Caco-2 (cell line): ENCODE measurements around the gene MTAP. TPM values are rescaled to one million over a fixed set of nuclear protein-coding genes. Genes with fewer than 3 reads are reported as not detected.
A peak's percentile ranks its signal among the peaks of the same experiment; 100 is the strongest.

ENCODE experiments used
- BruUV-seq: library from RNA; stranded (reverse); fragments of 400-500 nt; replicated peaks from 2 replicates; lab custom pipeline; 2021; lab: Mats Ljungman, UMichigan
- CTCF ChIA-PET: fragments of 300-600 bp; sonication (Branson Sonifier 250); formaldehyde crosslinking; loops from one replicate; lab custom pipeline; 2022; ENCODE audit warnings: antibody characterized with exemption; lab: Charles Lee
- POLR2A ChIA-PET: fragments of 300-600 bp; sonication (Branson Sonifier 250); formaldehyde crosslinking; loops from one replicate; lab custom pipeline; 2022; ENCODE audit warnings: antibody characterized with exemption; lab: Charles Lee
- DNase-seq, 2 experiments: peaks; one replicate each; pipeline versions ENCODE4 v3.0.0 to v3.0.0-alpha.2; 2020 to 2022
- H3K27me3 ChIP-seq: replicated peaks from 2 replicates; pipeline ENCODE4 v1.6.0; 2011; ENCODE audit warnings: low read length; ENCODE audit not compliant: control insufficient read depth, insufficient read depth
- H3K36me3 ChIP-seq: 2 replicates; pipeline ENCODE4 v1.5.1; 2011; ENCODE audit warnings: low read length; ENCODE audit not compliant: control insufficient read depth, insufficient read depth
- H3K4me1 ChIP-seq: fragments of 250-450 bp; sonication (Bioruptor Pico); 2 replicates; pipeline ENCODE4 v1.5.1; 2020; ENCODE audit warnings: mild to moderate bottlenecking
- H3K4me3 ChIP-seq: 2 replicates; pipeline ENCODE4 v1.5.1; 2011; ENCODE audit warnings: low read depth, mild to moderate bottlenecking, control low read depth, low read length
- H3K9me3 ChIP-seq: fragments of 250-450 bp; sonication (Bioruptor Pico); 2 replicates; pipeline ENCODE4 v1.5.1; 2020; ENCODE audit warnings: mild to moderate bottlenecking, moderate library complexity
- H3K27ac Mint-ChIP-seq: one replicate; pipeline ENCODE4 v1.8.0; 2022; ENCODE audit warnings: mixed read lengths; ENCODE audit not compliant: unreplicated experiment
- H3K27me3 Mint-ChIP-seq: one replicate; pipeline ENCODE4 v1.8.0; 2022; ENCODE audit warnings: mixed read lengths; ENCODE audit not compliant: insufficient read depth, unreplicated experiment
- H3K36me3 Mint-ChIP-seq: one replicate; pipeline ENCODE4 v1.8.0; 2022; ENCODE audit warnings: mild to moderate bottlenecking, mixed read lengths; ENCODE audit not compliant: insufficient read depth, unreplicated experiment
- H3K4me1 Mint-ChIP-seq: one replicate; pipeline ENCODE4 v1.8.0; 2022; ENCODE audit warnings: low read depth, mixed read lengths; ENCODE audit not compliant: unreplicated experiment
- H3K4me3 Mint-ChIP-seq: one replicate; pipeline ENCODE4 v1.8.0; 2022; ENCODE audit warnings: mild to moderate bottlenecking, moderate library complexity, mixed read lengths; ENCODE audit not compliant: unreplicated experiment
- H3K9me3 Mint-ChIP-seq: one replicate; pipeline ENCODE4 v1.8.0; 2022; ENCODE audit warnings: mixed read lengths; ENCODE audit not compliant: unreplicated experiment
- CTCF ChIP-seq, 2 experiments: fragments of 200-600 bp in 1 of 2; IDR thresholded peaks; 1 replicate in 1 of 2; 2 replicates in 1 of 2; pipeline versions ENCODE4 v1.5.1 to v1.8.0; 2011 to 2022; ENCODE audit warnings: antibody characterized with exemption in 1 of 2, control low read depth in 1 of 2, inconsistent platforms in 1 of 2, low read depth in 1 of 2, low read length in 1 of 2, mild to moderate bottlenecking in 1 of 2, moderate library complexity in 1 of 2; ENCODE audit not compliant: insufficient read depth in 1 of 2, severe bottlenecking in 1 of 2, unreplicated experiment in 1 of 2
- intact Hi-C: fragments of 100-400 bp; cut with micrococcal nuclease; formaldehyde crosslinking; loops from one replicate; pipeline ENCODE4 v1.10.0; 2022; ENCODE audit not compliant: unreplicated experiment
- total RNA-seq: library from RNA; stranded (reverse); gene quantifications from 2 replicates; pipeline ENCODE4 v1.2.3, GENCODE V29; 2022

MTAP gene
- total RNA-seq, 1 experiment from 2014 or later, result 53.3 TPM

GRCh38 chr9:21875893-21876292, 73.5 kb downstream of the MTAP start:
- intact Hi-C loops, result loop anchor here (10.0 kb wide), 1 partner anchor 89 kb away; no protein-coding TSS in a partner anchor
- Mint-ChIP-seq H3K27ac (no peak overlapping the region), H3K9me3 (no peaks in the 10 kb centered on the region), H3K36me3 (peaks cover 11% of the 10 kb centered on the region), H3K27me3 (no peaks in the 10 kb centered on the region), H3K4me1 (no peaks in the 10 kb centered on the region), H3K4me3 (no peak overlapping the region)
- Histone ChIP-seq H3K27me3 (no peaks in the 10 kb centered on the region), H3K4me1 (no peaks in the 10 kb centered on the region; the same call in 1 of the 2 replicates), H3K9me3 (no peaks in the 10 kb centered on the region), H3K4me3 (no peak overlapping the region), H3K36me3 (no peaks in the 10 kb centered on the region)
- no peak for TF ChIP-seq CTCF (IDR thresholded peaks at IDR 0.05; ENCODE audit: insufficient read depth in 1 of 2, low read depth in 1 of 2, low read length in 1 of 2, severe bottlenecking in 1 of 2, unreplicated experiment in 1 of 2)
- ChIA-PET CTCF (no interaction called here), POLR2A (no interaction called here)
- DNase-seq, result no peak
- no TSS peak for BruUV-seq

- ChIA-PET CTCF (interaction anchor here (0.5 to 0.7 kb wide), 2 partner anchors 23 to 93 kb away, joined by 3 to 4 read pairs; no protein-coding TSS in a partner anchor), POLR2A (no interaction called here)
- Mint-ChIP-seq H3K4me3 (no peak overlapping the region), H3K9me3 (no peaks in the 10 kb centered on the region), H3K36me3 (no peaks in the 10 kb centered on the region), H3K27ac (no peak overlapping the region), H3K4me1 (no peaks in the 10 kb centered on the region), H3K27me3 (no peaks in the 10 kb centered on the region)
- Histone ChIP-seq H3K4me3 (no peak overlapping the region), H3K9me3 (no peaks in the 10 kb centered on the region; the same call in 1 of the 2 replicates), H3K36me3 (no peaks in the 10 kb centered on the region), H3K27me3 (no peaks in the 10 kb centered on the region), H3K4me1 (no peaks in the 10 kb centered on the region)
- BruUV-seq, result no TSS peak
- peak in 1 of 2 experiments; percentile 15 for DNase-seq
- peak in 1 of 2 experiments; percentile 22 for TF ChIP-seq CTCF (IDR thresholded peaks at IDR 0.05; ENCODE audit: insufficient read depth in 1 of 2, low read depth in 1 of 2, low read length in 1 of 2, severe bottlenecking in 1 of 2, unreplicated experiment in 1 of 2)
- intact Hi-C loops, result loop anchor here (5.0 kb wide), 1 partner anchor 71 kb away; no protein-coding TSS in a partner anchor
Observed at GRCh38 chr9:21883642-21884041, 81.2 kb downstream of the MTAP start.

GRCh38 chr9:21889673-21890072, 87.2 kb downstream of the MTAP start:
- CTCF ChIA-PET, result no interaction called here
- Mint-ChIP-seq H3K4me1 (no peaks in the 10 kb centered on the region), H3K27me3 (no peaks in the 10 kb centered on the region), H3K4me3 (no peak overlapping the region), H3K27ac (no peak overlapping the region), H3K36me3 (peaks cover 35% of the 10 kb centered on the region), H3K9me3 (peaks cover 9% of the 10 kb centered on the region)
- Histone ChIP-seq H3K36me3 (no peaks in the 10 kb centered on the region), H3K9me3 (no peaks in the 10 kb centered on the region; the same call in 1 of the 2 replicates), H3K4me3 (no peak overlapping the region), H3K27me3 (no peaks in the 10 kb centered on the region), H3K4me1 (no peaks in the 10 kb centered on the region)
- TF ChIP-seq CTCF (IDR thresholded peaks at IDR 0.05; ENCODE audit: insufficient read depth in 1 of 2, low read depth in 1 of 2, low read length in 1 of 2, severe bottlenecking in 1 of 2, unreplicated experiment in 1 of 2), result no peak
- DNase-seq, result no peak
- BruUV-seq, result no TSS peak
- intact Hi-C loops, result no loop called here
- POLR2A ChIA-PET, result no interaction called here
